WTC11 (cell line): ENCODE results near the gene PGM2L1. TPM values are rescaled to one million over a fixed set of nuclear protein-coding genes. Genes with fewer than 3 reads are reported as not detected.

Experiments used
- ATAC-seq: fragments of 200-7000 bp; cut with Tn5 transposase; 2 replicates; pipeline ENCODE4 v1.10.0; 2021; ENCODE audit warnings: mild to moderate bottlenecking, moderate library complexity
- CTCF ChIA-PET: fragments of 300-600 bp; sonication (Branson Sonifier 250); formaldehyde crosslinking; loops from one replicate; lab custom pipeline; 2021; ENCODE audit warnings: antibody characterized with exemption; lab: Charles Lee
- POLR2A ChIA-PET: fragments of 350-600 bp; sonication (Branson Sonifier 250); formaldehyde crosslinking; loops from one replicate; lab custom pipeline; 2021; ENCODE audit warnings: antibody characterized with exemption; lab: Charles Lee
- DNase-seq: peaks from one replicate; pipeline ENCODE4 v3.0.0; 2021; ENCODE audit warnings: low spot score
- H3K27ac Mint-ChIP-seq: 2 replicates; pipeline ENCODE4 v1.8.0; 2021; ENCODE audit warnings: mixed read lengths
- H3K27me3 Mint-ChIP-seq: 2 replicates; pipeline ENCODE4 v1.8.0; 2021; ENCODE audit warnings: low read depth, mild to moderate bottlenecking, moderate library complexity, mixed read lengths
- H3K36me3 Mint-ChIP-seq: 2 replicates; pipeline ENCODE4 v1.8.0; 2021; ENCODE audit warnings: mixed read lengths
- H3K4me1 Mint-ChIP-seq: 2 replicates; pipeline ENCODE4 v1.8.0; 2022; ENCODE audit warnings: mixed read lengths
- H3K4me3 Mint-ChIP-seq: 2 replicates; pipeline ENCODE4 v1.8.0; 2021; ENCODE audit warnings: mild to moderate bottlenecking, moderate library complexity, mixed read lengths
- H3K9me3 Mint-ChIP-seq: 2 replicates; pipeline ENCODE4 v1.8.0; 2021; ENCODE audit warnings: mixed read lengths
- ATF1 ChIP-seq: sonication (generic); formaldehyde crosslinking; IDR thresholded peaks from 2 replicates; pipeline ENCODE4 v1.8.1; 2023; ENCODE audit warnings: mild to moderate bottlenecking, moderate library complexity, missing genetic modification reagents
- CBFB ChIP-seq: sonication (generic); formaldehyde crosslinking; IDR thresholded peaks from 2 replicates; pipeline ENCODE4 v1.8.1; 2022; ENCODE audit warnings: mild to moderate bottlenecking, low read depth, missing genetic modification reagents
- FOXK1 ChIP-seq: sonication (generic); formaldehyde crosslinking; IDR thresholded peaks from 2 replicates; pipeline ENCODE4 v1.8.0; 2022; ENCODE audit warnings: mild to moderate bottlenecking, moderate library complexity, missing genetic modification reagents
- JAZF1 ChIP-seq: fragments of 250-450 bp; sonication (Bioruptor Pico); IDR thresholded peaks from 2 replicates; pipeline ENCODE4 v1.9.0; 2021; ENCODE audit warnings: moderate library complexity, mild to moderate bottlenecking, inconsistent platforms
- JUN ChIP-seq: sonication (generic); formaldehyde crosslinking; IDR thresholded peaks from 2 replicates; pipeline ENCODE4 v1.8.0; 2023; ENCODE audit warnings: mild to moderate bottlenecking, missing genetic modification reagents
- NFE2L1 ChIP-seq: sonication (generic); formaldehyde crosslinking; IDR thresholded peaks from 2 replicates; pipeline ENCODE4 v1.8.1; 2023; ENCODE audit warnings: missing genetic modification reagents
- NR3C1 ChIP-seq: sonication (generic); formaldehyde crosslinking; conservative IDR thresholded peaks from 2 replicates; pipeline ENCODE4 v1.8.1; 2023; ENCODE audit warnings: low read depth, mild to moderate bottlenecking, missing genetic modification reagents
- SMAD3 ChIP-seq: sonication (generic); formaldehyde crosslinking; IDR thresholded peaks from 2 replicates; pipeline ENCODE4 v1.8.0; 2022; ENCODE audit warnings: missing genetic modification reagents, mild to moderate bottlenecking, borderline replicate concordance
- SMAD4 ChIP-seq: sonication (generic); formaldehyde crosslinking; IDR thresholded peaks from 2 replicates; pipeline ENCODE4 v1.8.0; 2022; ENCODE audit warnings: mild to moderate bottlenecking, missing genetic modification reagents
- STAT6 ChIP-seq: sonication (generic); formaldehyde crosslinking; conservative IDR thresholded peaks from 2 replicates; pipeline ENCODE4 v1.8.1; 2023; ENCODE audit warnings: mild to moderate bottlenecking, low read depth, missing genetic modification reagents, moderate library complexity
- ZNF121 ChIP-seq: sonication (generic); formaldehyde crosslinking; IDR thresholded peaks from 2 replicates; pipeline ENCODE4 v1.8.0; 2023; ENCODE audit warnings: missing genetic modification reagents
- ZNF232 ChIP-seq: sonication (generic); formaldehyde crosslinking; IDR thresholded peaks from 2 replicates; pipeline ENCODE4 v1.8.0; 2022; ENCODE audit warnings: mild to moderate bottlenecking, missing genetic modification reagents
- ZNF263 ChIP-seq: sonication (generic); formaldehyde crosslinking; IDR thresholded peaks from 2 replicates; pipeline ENCODE4 v1.8.1; 2022; ENCODE audit warnings: low read depth, mild to moderate bottlenecking, moderate library complexity, missing genetic modification reagents
- ZSCAN18 ChIP-seq: fragments of 250-450 bp; sonication (Bioruptor Pico); IDR thresholded peaks from 2 replicates; pipeline ENCODE4 v2.1.2; 2022; ENCODE audit warnings: mild to moderate bottlenecking, moderate library complexity
- total RNA-seq: library from RNA; stranded (reverse); gene quantifications from 3 replicates; pipeline ENCODE4 v1.2.3, GENCODE V29; 2021
- TF ChIP-seq, protein P1 (sequence below): sonication (generic); formaldehyde crosslinking; IDR thresholded peaks from 2 replicates; pipeline ENCODE4 v1.8.1; 2023; ENCODE audit warnings: mild to moderate bottlenecking, missing genetic modification reagents
- TF ChIP-seq, protein P2 (sequence below): fragments of 250-450 bp; sonication (Bioruptor Pico); IDR thresholded peaks from 2 replicates; pipeline ENCODE4 v1.9.0; 2021; ENCODE audit warnings: mild to moderate bottlenecking
- TF ChIP-seq, protein P3 (sequence below): fragments of 250-450 bp; sonication (Bioruptor Pico); IDR thresholded peaks from 2 replicates; pipeline ENCODE4 v1.8.0; 2021; ENCODE audit warnings: mild to moderate bottlenecking
- TF ChIP-seq, protein P4 (sequence below): fragments of 200-600 bp; IDR thresholded peaks from 2 replicates; pipeline ENCODE4 v1.8.0; 2022; ENCODE audit warnings: antibody characterized with exemption
- TF ChIP-seq, protein P5 (sequence below): sonication (generic); formaldehyde crosslinking; IDR thresholded peaks from 2 replicates; pipeline ENCODE4 v1.8.0; 2022; ENCODE audit warnings: mild to moderate bottlenecking, missing genetic modification reagents

PGM2L1 gene
- total RNA-seq, 1 experiment from 2014 or later, result 34.1 TPM

- Mint-ChIP-seq H3K27ac (no peak overlapping the region), H3K4me3 (no peak overlapping the region), H3K27me3 (no peaks in the 10 kb centered on the region), H3K9me3 (peaks cover 4% of the 10 kb centered on the region; the same call in 1 of the 2 replicates), H3K36me3 (no peaks in the 10 kb centered on the region), H3K4me1 (peaks cover 12% of the 10 kb centered on the region)
- POLR2A ChIA-PET, result no interaction called here
- DNase-seq (no peak), ATAC-seq (no peak)
- TF ChIP-seq SMAD3 (CRISPR knock-in tag), result no peak
- TF ChIP-seq, protein P1, sequence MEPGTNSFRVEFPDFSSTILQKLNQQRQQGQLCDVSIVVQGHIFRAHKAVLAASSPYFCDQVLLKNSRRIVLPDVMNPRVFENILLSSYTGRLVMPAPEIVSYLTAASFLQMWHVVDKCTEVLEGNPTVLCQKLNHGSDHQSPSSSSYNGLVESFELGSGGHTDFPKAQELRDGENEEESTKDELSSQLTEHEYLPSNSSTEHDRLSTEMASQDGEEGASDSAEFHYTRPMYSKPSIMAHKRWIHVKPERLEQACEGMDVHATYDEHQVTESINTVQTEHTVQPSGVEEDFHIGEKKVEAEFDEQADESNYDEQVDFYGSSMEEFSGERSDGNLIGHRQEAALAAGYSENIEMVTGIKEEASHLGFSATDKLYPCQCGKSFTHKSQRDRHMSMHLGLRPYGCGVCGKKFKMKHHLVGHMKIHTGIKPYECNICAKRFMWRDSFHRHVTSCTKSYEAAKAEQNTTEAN (CRISPR knock-in tag), result no peak
- TF ChIP-seq, protein P2, sequence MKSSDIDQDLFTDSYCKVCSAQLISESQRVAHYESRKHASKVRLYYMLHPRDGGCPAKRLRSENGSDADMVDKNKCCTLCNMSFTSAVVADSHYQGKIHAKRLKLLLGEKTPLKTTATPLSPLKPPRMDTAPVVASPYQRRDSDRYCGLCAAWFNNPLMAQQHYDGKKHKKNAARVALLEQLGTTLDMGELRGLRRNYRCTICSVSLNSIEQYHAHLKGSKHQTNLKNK (CRISPR knock-in tag), result no peak
- TF ChIP-seq JUN, result no peak
- no peak for TF ChIP-seq NFE2L1 (CRISPR knock-in tag)
- CTCF ChIA-PET, result interaction anchor here (1.1 to 1.4 kb wide), 2 partner anchors 69 to 73 kb away, joined by 3 read pairs; no protein-coding TSS in a partner anchor
Observed at GRCh38 chr11:74380746-74381439, 17.3 kb downstream of the PGM2L1 start.

DNA sequence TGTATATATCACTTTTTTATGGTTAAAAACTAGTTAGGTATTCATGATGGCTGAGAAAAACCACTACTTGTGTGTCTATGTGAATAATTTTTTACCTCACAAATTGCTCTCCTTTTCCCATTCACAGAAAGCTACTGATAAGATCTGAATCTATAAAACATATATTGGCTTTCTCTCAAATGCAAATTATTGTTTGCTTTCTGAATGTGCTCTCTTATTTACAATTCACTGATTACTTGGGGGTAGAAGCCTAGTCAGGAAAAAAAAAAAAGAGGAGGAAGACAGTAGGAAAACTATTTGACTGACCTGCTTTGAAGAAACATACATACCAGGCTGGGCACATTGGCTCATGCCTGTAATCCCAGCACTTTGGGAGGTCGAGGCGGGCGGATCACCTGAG lies 20.5 kb downstream of the PGM2L1 start:
- Mint-ChIP-seq H3K9me3 (peaks cover 4% of the 10 kb centered on the region; the same call in 1 of the 2 replicates), H3K4me1 (peaks cover 4% of the 10 kb centered on the region), H3K36me3 (no peaks in the 10 kb centered on the region), H3K4me3 (no peak overlapping the region), H3K27me3 (no peaks in the 10 kb centered on the region), H3K27ac (no peak overlapping the region)
- TF ChIP-seq ZNF121, result no peak
- TF ChIP-seq, protein P3, sequence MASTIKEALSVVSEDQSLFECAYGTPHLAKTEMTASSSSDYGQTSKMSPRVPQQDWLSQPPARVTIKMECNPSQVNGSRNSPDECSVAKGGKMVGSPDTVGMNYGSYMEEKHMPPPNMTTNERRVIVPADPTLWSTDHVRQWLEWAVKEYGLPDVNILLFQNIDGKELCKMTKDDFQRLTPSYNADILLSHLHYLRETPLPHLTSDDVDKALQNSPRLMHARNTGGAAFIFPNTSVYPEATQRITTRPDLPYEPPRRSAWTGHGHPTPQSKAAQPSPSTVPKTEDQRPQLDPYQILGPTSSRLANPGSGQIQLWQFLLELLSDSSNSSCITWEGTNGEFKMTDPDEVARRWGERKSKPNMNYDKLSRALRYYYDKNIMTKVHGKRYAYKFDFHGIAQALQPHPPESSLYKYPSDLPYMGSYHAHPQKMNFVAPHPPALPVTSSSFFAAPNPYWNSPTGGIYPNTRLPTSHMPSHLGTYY (CRISPR knock-in tag), result no peak
- POLR2A ChIA-PET, result no interaction called here
- ATAC-seq (no peak), DNase-seq (no peak)
- CTCF ChIA-PET, result no interaction called here

- ChIA-PET POLR2A (no interaction called here), CTCF (interaction anchor here (1.3 kb wide), 1 partner anchor 76 kb away, joined by 3 read pairs; no protein-coding TSS in a partner anchor)
- Mint-ChIP-seq H3K36me3 (peaks cover 3% of the 10 kb centered on the region; the same call in 1 of the 2 replicates), H3K4me1 (peaks cover 4% of the 10 kb centered on the region), H3K27ac (no peak overlapping the region), H3K27me3 (no peaks in the 10 kb centered on the region), H3K9me3 (no peaks in the 10 kb centered on the region), H3K4me3 (no peak overlapping the region)
- no peak for ATAC-seq
- DNase-seq, result no peak
- TF ChIP-seq STAT6 (CRISPR knock-in tag) (no peak), ZSCAN18 (CRISPR knock-in tag) (no peak), ZNF232 (no peak), NFE2L1 (CRISPR knock-in tag) (no peak), NR3C1 (no peak), SMAD4 (CRISPR knock-in tag) (no peak), FOXK1 (CRISPR knock-in tag) (no peak), ATF1 (CRISPR knock-in tag) (no peak), CBFB (CRISPR knock-in tag) (no peak), ZNF263 (no peak), JAZF1 (CRISPR knock-in tag) (no peak)
- TF ChIP-seq, protein P2 (CRISPR knock-in tag), result no peak
- TF ChIP-seq, protein P3 (CRISPR knock-in tag), result no peak
- TF ChIP-seq, protein P4, sequence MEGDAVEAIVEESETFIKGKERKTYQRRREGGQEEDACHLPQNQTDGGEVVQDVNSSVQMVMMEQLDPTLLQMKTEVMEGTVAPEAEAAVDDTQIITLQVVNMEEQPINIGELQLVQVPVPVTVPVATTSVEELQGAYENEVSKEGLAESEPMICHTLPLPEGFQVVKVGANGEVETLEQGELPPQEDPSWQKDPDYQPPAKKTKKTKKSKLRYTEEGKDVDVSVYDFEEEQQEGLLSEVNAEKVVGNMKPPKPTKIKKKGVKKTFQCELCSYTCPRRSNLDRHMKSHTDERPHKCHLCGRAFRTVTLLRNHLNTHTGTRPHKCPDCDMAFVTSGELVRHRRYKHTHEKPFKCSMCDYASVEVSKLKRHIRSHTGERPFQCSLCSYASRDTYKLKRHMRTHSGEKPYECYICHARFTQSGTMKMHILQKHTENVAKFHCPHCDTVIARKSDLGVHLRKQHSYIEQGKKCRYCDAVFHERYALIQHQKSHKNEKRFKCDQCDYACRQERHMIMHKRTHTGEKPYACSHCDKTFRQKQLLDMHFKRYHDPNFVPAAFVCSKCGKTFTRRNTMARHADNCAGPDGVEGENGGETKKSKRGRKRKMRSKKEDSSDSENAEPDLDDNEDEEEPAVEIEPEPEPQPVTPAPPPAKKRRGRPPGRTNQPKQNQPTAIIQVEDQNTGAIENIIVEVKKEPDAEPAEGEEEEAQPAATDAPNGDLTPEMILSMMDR, result no peak
- TF ChIP-seq, protein P5, sequence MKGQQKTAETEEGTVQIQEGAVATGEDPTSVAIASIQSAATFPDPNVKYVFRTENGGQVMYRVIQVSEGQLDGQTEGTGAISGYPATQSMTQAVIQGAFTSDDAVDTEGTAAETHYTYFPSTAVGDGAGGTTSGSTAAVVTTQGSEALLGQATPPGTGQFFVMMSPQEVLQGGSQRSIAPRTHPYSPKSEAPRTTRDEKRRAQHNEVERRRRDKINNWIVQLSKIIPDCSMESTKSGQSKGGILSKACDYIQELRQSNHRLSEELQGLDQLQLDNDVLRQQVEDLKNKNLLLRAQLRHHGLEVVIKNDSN, result no peak
Observed at GRCh38 chr11:74373382-74373781, 24.9 kb downstream of the PGM2L1 start.
